DMS79 (cell line): ENCODE measurements around the gene UNKL.

ENCODE experiments used
- DNase-seq: peaks from one replicate; lab custom pipeline; 2025; lab: John Stamatoyannopoulos, UW

The UNKL gene

GRCh38 chr16:1323296-1324239 is 90.9 kb downstream of the UNKL start:
- no peak for DNase-seq

- DNase-seq = no peak
Observed at GRCh38 chr16:1322407-1322806, 92.1 kb downstream of the UNKL start.

- DNase-seq = no peak
Observed at GRCh38 chr16:1320658-1321240, 93.8 kb downstream of the UNKL start.

- no peak for DNase-seq
Observed at GRCh38 chr16:1320097-1320496, 94.4 kb downstream of the UNKL start.

GRCh38 chr16:1319041-1319440 is 95.5 kb downstream of the UNKL start:
- DNase-seq = no peak

- DNase-seq = no peak
Observed at GRCh38 chr16:1318268-1318545, 96.3 kb downstream of the UNKL start.

GRCh38 chr16:1317479-1318267 is 96.8 kb downstream of the UNKL start:
- no peak for DNase-seq

- DNase-seq = no peak
Observed at GRCh38 chr16:1316033-1316405, 98.5 kb downstream of the UNKL start.

- DNase-seq = no peak
Observed at GRCh38 chr16:1315081-1316032, 99.1 kb downstream of the UNKL start.

- DNase-seq = no peak
Observed at GRCh38 chr16:1314399-1315068, 100.0 kb downstream of the UNKL start.

GRCh38 chr16:1313721-1314369 is 100.7 kb downstream of the UNKL start:
- DNase-seq = no peak
